Esophagus muscularis mucosa (tissue), 4 donors: Measurements from ENCODE around the gene MARVELD2. TPM values are rescaled to one million over a fixed set of nuclear protein-coding genes. Genes with fewer than 3 reads are reported as not detected.

ENCODE experiments used
- DNase-seq: peaks from one replicate; pipeline ENCODE4 v3.0.0-alpha.2; 2017; ENCODE audit errors: extremely low spot score
- H3K27ac ChIP-seq, 4 donors: fragments of 200-600 bp; sonication (generic); replicated peaks in 1 of 4; 1 replicate in 3 of 4; 2 replicates in 1 of 4; pipeline ENCODE4 v1.5.1; 2016 to 2019; ENCODE audit warnings: mild to moderate bottlenecking in 1 of 4
- H3K27me3 ChIP-seq, 4 donors: fragments of 200-600 bp; sonication (generic); one replicate each; pipeline versions ENCODE4 v1.5.1 to v1.6.0; 2016 to 2019
- H3K36me3 ChIP-seq, 4 donors: fragments of 200-600 bp; sonication (generic); one replicate each; pipeline ENCODE4 v1.5.1; 2016 to 2019
- H3K4me1 ChIP-seq, 4 donors: fragments of 200-600 bp; sonication (generic); one replicate each; pipeline ENCODE4 v1.5.1; 2016 to 2019
- H3K4me3 ChIP-seq, 4 donors: fragments of 200-600 bp; sonication (generic); 1 replicate in 2 of 4; 2 replicates in 2 of 4; pipeline ENCODE4 v1.5.1; 2016 to 2019; ENCODE audit warnings: mild to moderate bottlenecking in 4 of 4, moderate library complexity in 1 of 4
- H3K9me3 ChIP-seq, 4 donors: fragments of 200-600 bp; sonication (generic); 1 replicate in 3 of 4; 2 replicates in 1 of 4; pipeline ENCODE4 v1.5.1; 2016 to 2019
- EP300 ChIP-seq: sonication (generic); formaldehyde crosslinking; IDR thresholded peaks from one replicate; pipeline ENCODE4 v1.6.1; 2017; ENCODE audit warnings: antibody characterized with exemption
- POLR2A ChIP-seq: fragments of 450-650 bp; IDR thresholded peaks from one replicate; pipeline ENCODE4 v1.6.1; 2017; ENCODE audit warnings: antibody characterized with exemption, moderate library complexity, mild to moderate bottlenecking, low read depth
- POLR2AphosphoS5 ChIP-seq, 2 donors: sonication (generic); formaldehyde crosslinking; IDR thresholded peaks; one replicate each; pipeline ENCODE4 v1.6.1; 2017; ENCODE audit warnings: antibody characterized with exemption in 2 of 2
- WGBS: methylation state at CpG from one replicate; pipeline ENCODE4 v1.1.5; 2018; 5-methylcytosine and 5-hydroxymethylcytosine counted together
- intact Hi-C: fragments of 100-400 bp; cut with DNase I; formaldehyde crosslinking; loops from one replicate; pipeline ENCODE4 v1.15.1; 2023
- total RNA-seq, 4 donors: library from RNA; depleted of rRNA; stranded (reverse); fragments of >200 nt; gene quantifications; one replicate each; pipeline versions ENCODE4 v1.1.0 to v1.2.1, GENCODE V29; 2016
- TF ChIP-seq, protein P1 (sequence below), 3 experiments: fragments of 200-600 bp in 2 of 3; fragments of 450-650 bp in 1 of 3; sonication (generic) in 2 of 3; IDR thresholded peaks; one replicate each; pipeline ENCODE4 v1.5.1; 2017 to 2019; ENCODE audit warnings: antibody characterized with exemption in 3 of 3, mild to moderate bottlenecking in 2 of 3, moderate library complexity in 1 of 3

MARVELD2 gene
- total RNA-seq, 4 donors from 2014 or later: 0.42 to 1.0 (median 0.93) TPM

DNA sequence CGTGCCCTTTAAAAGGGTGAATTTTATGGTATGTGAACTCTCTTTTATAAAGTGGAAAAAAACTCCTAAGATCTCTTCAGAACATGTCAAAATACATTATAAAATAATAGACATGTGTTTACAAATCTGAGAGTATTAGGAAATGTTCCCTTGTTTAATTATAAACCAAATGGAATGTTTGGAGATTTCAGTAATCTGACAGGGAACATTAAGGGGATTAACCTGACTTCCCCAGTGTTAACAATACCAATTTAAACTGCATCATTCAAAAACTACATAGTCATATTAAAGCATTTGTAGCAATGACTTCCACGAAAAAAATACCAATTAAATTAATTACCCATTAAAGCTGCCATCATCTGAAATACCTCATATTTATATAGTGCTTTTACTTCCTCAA lies 76.1 kb downstream of the MARVELD2 start:
- peaks cover 0 to 63% (median 23%) of the 10 kb centered on the region in 4 donors for H3K27me3 ChIP-seq
- intact Hi-C loops: no loop called here
- peaks cover 19 to 26% (median 25%) of the 10 kb centered on the region in 4 donors for H3K4me1 ChIP-seq
- no peaks in the 10 kb centered on the region for H3K36me3 ChIP-seq
- no peak overlapping the region for H3K4me3 ChIP-seq
- DNase-seq: no peak
- H3K9me3 ChIP-seq: no peaks in the 10 kb centered on the region
- no peak overlapping the region for H3K27ac ChIP-seq
- TF ChIP-seq, protein P1, sequence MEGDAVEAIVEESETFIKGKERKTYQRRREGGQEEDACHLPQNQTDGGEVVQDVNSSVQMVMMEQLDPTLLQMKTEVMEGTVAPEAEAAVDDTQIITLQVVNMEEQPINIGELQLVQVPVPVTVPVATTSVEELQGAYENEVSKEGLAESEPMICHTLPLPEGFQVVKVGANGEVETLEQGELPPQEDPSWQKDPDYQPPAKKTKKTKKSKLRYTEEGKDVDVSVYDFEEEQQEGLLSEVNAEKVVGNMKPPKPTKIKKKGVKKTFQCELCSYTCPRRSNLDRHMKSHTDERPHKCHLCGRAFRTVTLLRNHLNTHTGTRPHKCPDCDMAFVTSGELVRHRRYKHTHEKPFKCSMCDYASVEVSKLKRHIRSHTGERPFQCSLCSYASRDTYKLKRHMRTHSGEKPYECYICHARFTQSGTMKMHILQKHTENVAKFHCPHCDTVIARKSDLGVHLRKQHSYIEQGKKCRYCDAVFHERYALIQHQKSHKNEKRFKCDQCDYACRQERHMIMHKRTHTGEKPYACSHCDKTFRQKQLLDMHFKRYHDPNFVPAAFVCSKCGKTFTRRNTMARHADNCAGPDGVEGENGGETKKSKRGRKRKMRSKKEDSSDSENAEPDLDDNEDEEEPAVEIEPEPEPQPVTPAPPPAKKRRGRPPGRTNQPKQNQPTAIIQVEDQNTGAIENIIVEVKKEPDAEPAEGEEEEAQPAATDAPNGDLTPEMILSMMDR (IDR thresholded peaks at IDR 0.05): no peak
- TF ChIP-seq POLR2A (no peak), EP300 (no peak), POLR2AphosphoS5 (IDR thresholded peaks at IDR 0.05) (no peak)
- WGBS: 32% methylated on average over 2 of the region's 2 CpGs

DNA sequence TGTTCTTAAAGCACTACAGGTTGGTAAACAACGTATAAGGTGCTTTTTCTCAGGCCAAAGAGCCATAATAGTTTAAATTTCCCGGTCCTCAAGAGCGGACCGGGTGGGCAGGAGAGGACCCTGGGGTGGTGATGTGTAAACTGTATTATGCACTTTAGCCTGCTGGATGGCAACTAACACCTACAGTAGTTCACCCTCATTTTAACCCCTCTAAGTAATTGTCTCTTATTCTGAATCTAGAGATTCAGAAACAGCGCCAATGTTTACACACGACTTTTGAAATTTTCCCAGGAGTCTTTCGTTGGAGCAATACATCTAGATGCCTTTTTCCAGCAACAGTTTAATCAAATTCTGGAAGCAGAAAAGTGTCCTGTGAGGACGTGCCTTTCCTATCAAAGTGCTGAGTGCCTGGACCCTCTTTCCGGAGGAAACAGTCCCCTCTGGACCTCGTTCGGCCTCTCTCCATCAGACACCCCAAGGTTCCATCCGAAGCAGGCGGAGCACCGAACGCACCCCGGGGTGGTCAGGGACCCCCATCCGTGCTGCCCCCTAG lies 77.0 kb downstream of the MARVELD2 start:
- no peak for TF ChIP-seq EP300
- no peak for TF ChIP-seq POLR2AphosphoS5 (IDR thresholded peaks at IDR 0.05)
- TF ChIP-seq, protein P1 (IDR thresholded peaks at IDR 0.05): no peak
- TF ChIP-seq POLR2A: no peak
- H3K4me3 ChIP-seq: peak overlapping the region; percentile 48 to 67 (median 60)
- H3K27me3 ChIP-seq: peaks cover 0 to 65% (median 23%) of the 10 kb centered on the region in 4 donors
- WGBS: 10% methylated on average over 14 of the region's 17 CpGs
- peaks cover 19 to 26% (median 25%) of the 10 kb centered on the region in 4 donors for H3K4me1 ChIP-seq
- no peaks in the 10 kb centered on the region for H3K9me3 ChIP-seq
- intact Hi-C loops: no loop called here
- no peaks in the 10 kb centered on the region for H3K36me3 ChIP-seq
- no peak for DNase-seq
- H3K27ac ChIP-seq: no peak overlapping the region

DNA sequence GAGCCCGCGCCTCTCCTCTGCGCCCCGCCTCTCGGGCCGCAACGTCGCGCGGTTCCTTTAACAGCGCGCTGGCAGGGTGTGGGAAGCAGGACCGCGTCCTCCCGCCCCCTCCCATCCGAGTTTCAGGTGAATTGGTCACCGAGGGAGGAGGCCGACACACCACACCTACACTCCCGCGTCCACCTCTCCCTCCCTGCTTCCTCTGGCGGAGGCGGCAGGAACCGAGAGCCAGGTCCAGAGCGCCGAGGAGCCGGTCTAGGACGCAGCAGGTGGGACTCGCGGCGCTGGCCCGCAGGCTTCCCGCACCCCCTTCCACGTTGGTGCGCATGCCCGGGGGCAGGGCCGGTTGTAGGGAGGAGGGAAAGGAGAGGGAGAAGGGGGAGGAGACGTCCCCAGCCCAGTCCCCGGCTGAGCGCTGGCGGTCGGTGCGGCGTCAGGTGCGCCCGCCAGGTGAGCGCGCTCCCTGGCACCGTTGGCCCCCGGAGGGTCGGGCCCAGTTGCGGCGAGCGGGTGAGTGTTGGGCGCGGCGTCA lies 77.5 kb downstream of the MARVELD2 start, which contains the start of gene OCLN:
Gene OCLN (plus strand): TSS at position 400 of the 532 bp plus-strand sequence. CDS start 11,455 bp downstream, outside the sequence.
- peak within 1 kb of the TSS in 1 of 4 donors; percentile 13 for H3K27ac ChIP-seq
- no peaks in the 10 kb centered on the region for H3K36me3 ChIP-seq
- no peaks in the 10 kb centered on the region for H3K9me3 ChIP-seq
- TF ChIP-seq POLR2A: no peak
- TF ChIP-seq EP300: no peak
- no peak for DNase-seq
- H3K27me3 ChIP-seq: peaks cover 0 to 65% (median 23%) of the 10 kb centered on the region in 4 donors
- intact Hi-C loops: no loop called here
- WGBS: under 1% methylated on average over 20 of the region's 56 CpGs
- peaks cover 19 to 26% (median 25%) of the 10 kb centered on the region in 4 donors for H3K4me1 ChIP-seq
- H3K4me3 ChIP-seq: peak within 1 kb of the TSS; percentile 48 to 67 (median 60)

DNA sequence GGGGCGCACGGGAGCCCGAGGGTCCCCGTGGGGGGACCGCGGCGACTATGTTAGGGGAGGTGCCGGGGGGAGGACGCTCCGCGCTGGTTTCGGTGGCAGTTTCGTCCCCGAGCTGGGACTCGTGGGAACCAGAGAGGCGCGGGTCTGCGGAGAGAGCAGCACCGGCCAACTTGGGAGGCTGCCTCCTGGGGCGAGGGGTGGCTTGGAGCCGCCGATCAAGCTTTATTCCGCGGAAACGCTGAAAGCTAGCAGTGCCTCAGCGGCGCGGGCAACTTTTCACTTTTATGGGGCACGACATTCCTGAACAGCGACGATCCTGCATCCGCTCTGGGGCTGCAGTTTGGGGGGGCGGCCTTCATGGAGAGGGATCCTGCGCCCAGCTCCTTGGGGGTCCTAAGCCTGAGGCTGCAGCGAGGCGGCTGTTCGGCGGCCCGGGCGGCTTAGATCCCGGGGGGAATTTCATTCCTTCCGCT lies 78.0 kb downstream of the MARVELD2 start:
- WGBS: 2% methylated on average over 20 of the region's 42 CpGs
- Histone ChIP-seq H3K36me3 (no peaks in the 10 kb centered on the region), H3K4me3 (peak overlapping the region; percentile 48 to 67 (median 60)), H3K27ac (peak overlapping the region in 1 of 4 donors; percentile 13), H3K27me3 (peaks cover 0 to 65% (median 23%) of the 10 kb centered on the region in 4 donors), H3K9me3 (no peaks in the 10 kb centered on the region), H3K4me1 (peaks cover 19 to 26% (median 25%) of the 10 kb centered on the region in 4 donors)
- no peak for TF ChIP-seq EP300
- no peak for TF ChIP-seq POLR2AphosphoS5 (IDR thresholded peaks at IDR 0.05)
- TF ChIP-seq POLR2A: no peak
- TF ChIP-seq, protein P1 (IDR thresholded peaks at IDR 0.05): no peak
- intact Hi-C loops: no loop called here
- DNase-seq: no peak

DNA sequence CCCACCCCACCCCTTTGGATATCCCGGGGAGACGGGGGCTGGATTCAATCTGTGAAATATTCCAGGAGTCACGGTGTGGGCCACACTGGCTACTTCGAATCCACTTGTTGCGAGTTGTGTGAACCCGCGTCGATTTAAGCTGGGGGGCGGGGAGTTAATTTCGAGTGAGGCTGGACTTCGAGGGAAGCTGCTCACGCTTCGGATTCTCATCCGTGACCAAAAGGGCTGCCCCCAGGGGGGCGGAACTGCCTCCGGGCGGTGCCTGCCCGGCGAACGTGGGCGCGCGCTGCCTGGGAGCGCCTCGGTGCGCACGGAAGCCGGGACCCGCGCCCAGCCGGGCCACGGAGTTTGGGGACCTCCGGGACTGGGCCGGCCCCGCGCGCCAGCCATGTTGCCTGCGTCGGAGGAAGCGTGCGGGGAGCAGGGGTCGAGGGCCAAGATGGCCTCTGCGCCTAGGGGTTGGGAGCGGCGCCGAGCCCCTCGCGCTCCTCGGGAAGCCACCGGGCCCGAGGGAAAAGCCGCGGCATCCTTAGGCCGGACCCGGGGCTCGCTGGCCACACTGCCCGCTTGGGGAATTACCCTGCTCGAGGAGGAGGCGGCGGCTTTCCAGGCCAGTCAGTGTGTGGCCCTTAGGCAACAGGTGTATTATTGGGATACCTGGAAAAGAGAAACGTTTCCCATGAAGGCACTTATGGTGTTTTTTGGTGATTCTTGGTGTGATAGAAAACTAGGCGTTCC lies 78.6 kb downstream of the MARVELD2 start:
- H3K4me3 ChIP-seq: peak overlapping the region; percentile 48 to 67 (median 60)
- peak overlapping the region in 1 of 4 donors; percentile 13 for H3K27ac ChIP-seq
- TF ChIP-seq POLR2AphosphoS5 (IDR thresholded peaks at IDR 0.05) (no peak), POLR2A (no peak), EP300 (no peak)
- TF ChIP-seq, protein P1 (IDR thresholded peaks at IDR 0.05): no peak
- no peaks in the 10 kb centered on the region for H3K9me3 ChIP-seq
- peaks cover 0 to 71% (median 23%) of the 10 kb centered on the region in 4 donors for H3K27me3 ChIP-seq
- DNase-seq: no peak
- peaks cover 19 to 26% (median 25%) of the 10 kb centered on the region in 4 donors for H3K4me1 ChIP-seq
- intact Hi-C loops: no loop called here
- 6% methylated on average over 20 of the region's 62 CpGs for WGBS
- no peaks in the 10 kb centered on the region for H3K36me3 ChIP-seq
